H1 (cell line): ENCODE measurements around the gene MOB1B. TPM values are rescaled to one million over a fixed set of nuclear protein-coding genes. Genes with fewer than 3 reads are reported as not detected.

Experiments used
- CTCF ChIA-PET: fragments of 300-600 bp; sonication (Branson Sonifier 250); formaldehyde crosslinking; loops from one replicate; lab custom pipeline; 2021; ENCODE audit not compliant: partially characterized antibody; lab: Charles Lee
- POLR2A ChIA-PET: fragments of 300-600 bp; sonication (Branson Sonifier 250); formaldehyde crosslinking; loops from one replicate; lab custom pipeline; 2021; ENCODE audit warnings: inconsistent platforms; ENCODE audit not compliant: partially characterized antibody; lab: Charles Lee
- DNase-seq, 2 experiments: peaks; one replicate each; pipeline versions ENCODE4 v3.0.0 to v3.0.0-alpha.2; 2010 to 2022; ENCODE audit warnings: low spot score in 2 of 2, low read depth in 1 of 2, mixed read lengths in 1 of 2
- FAIRE-seq: peaks from 2 replicates; lab custom pipeline; 2011; peaks lifted over from hg19 to GRCh38; lab: Jason Lieb, UNC
- H2AFZ ChIP-seq: 2 replicates; pipeline ENCODE4 v1.8.1; 2012; ENCODE audit warnings: low read length, inconsistent platforms
- H2AK5ac ChIP-seq: 2 replicates; pipeline ENCODE4 v1.6.1; 2013; ENCODE audit warnings: low read depth, low read length
- H2BK120ac ChIP-seq: replicated peaks from 2 replicates; pipeline ENCODE3; 2013; ENCODE audit warnings: low read depth, low read length, inconsistent platforms
- H2BK12ac ChIP-seq: 2 replicates; pipeline ENCODE4 v1.6.1; 2013; ENCODE audit warnings: low read depth, low read length
- H2BK15ac ChIP-seq: 2 replicates; pipeline ENCODE4 v1.6.1; 2013; ENCODE audit warnings: low read length
- H2BK20ac ChIP-seq: 2 replicates; pipeline ENCODE4 v1.6.1; 2013; ENCODE audit warnings: low read length
- H2BK5ac ChIP-seq: 2 replicates; pipeline ENCODE4 v1.6.1; 2013; ENCODE audit warnings: low read depth, low read length
- H3K14ac ChIP-seq: 2 replicates; pipeline ENCODE4 v1.6.1; 2013; ENCODE audit warnings: inconsistent platforms; ENCODE audit not compliant: insufficient read length
- H3K18ac ChIP-seq: 2 replicates; pipeline ENCODE4 v1.6.1; 2013; ENCODE audit warnings: low read length; ENCODE audit errors: extremely low read depth
- H3K23ac ChIP-seq: 2 replicates; pipeline ENCODE4 v1.6.1; 2013; ENCODE audit warnings: inconsistent platforms; ENCODE audit not compliant: insufficient read length
- H3K23me2 ChIP-seq: 2 replicates; pipeline ENCODE4 v1.6.1; 2013; ENCODE audit warnings: low read depth, low read length
- H3K27ac ChIP-seq: 2 replicates; pipeline ENCODE4 v1.6.1; 2011; ENCODE audit warnings: low read depth, low read length, inconsistent platforms
- H3K27me3 ChIP-seq, 4 experiments: replicated peaks in 1 of 4; 1 replicate in 1 of 4; 2 replicates in 3 of 4; pipeline versions ENCODE4 v1.6.1 to v1.8.1; 2011 to 2013; ENCODE audit warnings: low read length in 3 of 4, mild to moderate bottlenecking in 3 of 4, inconsistent platforms in 2 of 4, mixed read lengths in 2 of 4, moderate library complexity in 1 of 4; ENCODE audit not compliant: control insufficient read depth in 3 of 4, insufficient read depth in 3 of 4; ENCODE audit errors: extremely low read depth in 1 of 4
- H3K36me3 ChIP-seq, 4 experiments: 2 replicates each; pipeline versions ENCODE4 v1.6.1 to v1.8.1; 2011 to 2013; ENCODE audit warnings: mild to moderate bottlenecking in 4 of 4, low read length in 3 of 4, moderate library complexity in 2 of 4, control low read depth in 1 of 4, inconsistent platforms in 1 of 4; ENCODE audit not compliant: insufficient read depth in 4 of 4, control insufficient read depth in 2 of 4
- H3K4ac ChIP-seq: replicated peaks from 2 replicates; pipeline ENCODE3; 2013; ENCODE audit warnings: low read length, low read depth, mixed read lengths, inconsistent platforms; ENCODE audit not compliant: insufficient read length
- H3K4me1 ChIP-seq, 4 experiments: replicated peaks in 1 of 4; 1 replicate in 1 of 4; 2 replicates in 3 of 4; pipeline versions ENCODE4 v1.6.1 to v1.8.1; 2011 to 2013; ENCODE audit warnings: low read length in 3 of 4, inconsistent platforms in 2 of 4, mixed read lengths in 1 of 4; ENCODE audit not compliant: insufficient read depth in 4 of 4, control insufficient read depth in 3 of 4
- H3K4me2 ChIP-seq, 2 experiments: 2 replicates each; pipeline versions ENCODE4 v1.6.1 to v1.8.1; 2011 to 2013; ENCODE audit warnings: low read depth in 2 of 2, low read length in 2 of 2, control low read depth in 1 of 2, inconsistent platforms in 1 of 2, mild to moderate bottlenecking in 1 of 2; ENCODE audit not compliant: insufficient read depth in 1 of 2
- H3K4me3 ChIP-seq, 4 experiments: fragments of 200-600, 300-600 bp in 1 of 4; sonication (generic), shearing (Covaris generic), sonication (Bioruptor Twin) in 1 of 4; 2 replicates each; pipeline versions ENCODE4 v1.5.1 to v1.8.1; 2011 to 2016; ENCODE audit warnings: low read length in 4 of 4, low read depth in 3 of 4, control low read depth in 2 of 4, inconsistent platforms in 2 of 4, mild to moderate bottlenecking in 2 of 4, mixed read lengths in 1 of 4, moderate library complexity in 1 of 4; ENCODE audit not compliant: insufficient read depth in 2 of 4; ENCODE audit errors: extremely low read depth in 1 of 4
- H3K56ac ChIP-seq: replicated peaks from 2 replicates; pipeline ENCODE3; 2013; ENCODE audit warnings: low read depth, mild to moderate bottlenecking, mixed read lengths, low read length, inconsistent platforms; ENCODE audit not compliant: insufficient read length
- H3K79me1 ChIP-seq: 2 replicates; pipeline ENCODE4 v1.6.1; 2013; ENCODE audit warnings: low read depth, low read length, control low read depth
- H3K79me2 ChIP-seq, 2 experiments: 2 replicates each; pipeline versions ENCODE4 v1.6.1 to v1.8.1; 2012 to 2013; ENCODE audit warnings: low read length in 2 of 2, mild to moderate bottlenecking in 2 of 2, inconsistent platforms in 1 of 2; ENCODE audit not compliant: insufficient read depth in 2 of 2, control insufficient read depth in 1 of 2
- H3K9ac ChIP-seq, 4 experiments: replicated peaks in 1 of 4; 1 replicate in 1 of 4; 2 replicates in 3 of 4; pipeline versions ENCODE4 v1.6.1 to v1.8.1; 2011 to 2013; ENCODE audit warnings: low read depth in 3 of 4, low read length in 3 of 4, control low read depth in 2 of 4, mild to moderate bottlenecking in 2 of 4, moderate library complexity in 2 of 4, inconsistent platforms in 1 of 4; ENCODE audit errors: extremely low read depth in 1 of 4
- H3K9me3 ChIP-seq, 2 experiments: 2 replicates each; pipeline versions ENCODE4 v1.6.1 to v1.8.1; 2012 to 2013; ENCODE audit warnings: mild to moderate bottlenecking in 2 of 2, moderate library complexity in 2 of 2, control low read depth in 1 of 2, inconsistent platforms in 1 of 2, low read depth in 1 of 2, low read length in 1 of 2, mixed read lengths in 1 of 2; ENCODE audit not compliant: insufficient read depth in 2 of 2
- H4K20me1 ChIP-seq, 2 experiments: replicated peaks in 1 of 2; 2 replicates each; pipeline versions ENCODE3 to v1.8.1; 2011 to 2013; ENCODE audit warnings: inconsistent platforms in 2 of 2, low read length in 2 of 2, mild to moderate bottlenecking in 1 of 2; ENCODE audit not compliant: insufficient read depth in 2 of 2, control insufficient read depth in 1 of 2
- H4K5ac ChIP-seq: 2 replicates; pipeline ENCODE4 v1.6.1; 2013; ENCODE audit warnings: low read length, low read depth, mixed read lengths, inconsistent platforms; ENCODE audit not compliant: insufficient read length
- H4K8ac ChIP-seq: 2 replicates; pipeline ENCODE4 v1.8.0; 2013; ENCODE audit warnings: mild to moderate bottlenecking, moderate library complexity, low read length, inconsistent platforms; ENCODE audit not compliant: insufficient read depth; ENCODE audit errors: extremely low read depth
- H4K91ac ChIP-seq: replicated peaks from 2 replicates; pipeline ENCODE3; 2013; ENCODE audit warnings: low read length, mixed read lengths, inconsistent platforms; ENCODE audit not compliant: insufficient read length
- BRCA1 ChIP-seq: IDR thresholded peaks from 2 replicates; pipeline ENCODE4 v1.6.1; 2012; ENCODE audit warnings: low read depth, low read length, improper control_type of control experiment
- CBX8 ChIP-seq: fragments of 300-800, 300-1000 bp; sonication (generic); IDR thresholded peaks from 2 replicates; pipeline ENCODE4 v1.7.1; 2016; ENCODE audit warnings: low read depth, low read length, borderline replicate concordance
- CREB1 ChIP-seq: IDR thresholded peaks from 2 replicates; pipeline ENCODE4 v1.6.1; 2012; ENCODE audit warnings: inconsistent platforms
- CTBP2 ChIP-seq: IDR thresholded peaks from 2 replicates; pipeline ENCODE4 v1.7.0; 2011; ENCODE audit warnings: borderline replicate concordance, mild to moderate bottlenecking, moderate library complexity, mixed read lengths, low read length; ENCODE audit not compliant: insufficient read depth, insufficient read length
- EGR1 ChIP-seq: IDR thresholded peaks from 2 replicates; pipeline ENCODE4 v1.6.1; 2011; ENCODE audit warnings: low read depth, low read length, borderline replicate concordance
- GTF2F1 ChIP-seq: IDR thresholded peaks from 2 replicates; pipeline ENCODE4 v1.6.1; 2012; ENCODE audit warnings: low read depth, low read length, improper control_type of control experiment, borderline replicate concordance
- HDAC6 ChIP-seq: IDR thresholded peaks from one replicate; pipeline ENCODE4 v1.7.1; 2012; ENCODE audit warnings: low read depth, mild to moderate bottlenecking, inconsistent platforms, low read length, moderate library complexity
- JUN ChIP-seq: IDR thresholded peaks from 2 replicates; pipeline ENCODE4 v1.6.1; 2011; ENCODE audit warnings: low read depth, mild to moderate bottlenecking, improper control_type of control experiment, low read length
- POU5F1 ChIP-seq: IDR thresholded peaks from 2 replicates; pipeline ENCODE4 v1.6.1; 2011; ENCODE audit warnings: low read depth, mild to moderate bottlenecking, low read length, moderate library complexity
- RFX5 ChIP-seq: IDR thresholded peaks from 2 replicates; pipeline ENCODE4 v1.6.1; 2011; ENCODE audit warnings: low read depth, low read length, improper control_type of control experiment, borderline replicate concordance
- TAF1 ChIP-seq: IDR thresholded peaks from 2 replicates; pipeline ENCODE4 v1.6.1; 2011; ENCODE audit warnings: mild to moderate bottlenecking, low read depth, low read length
- WGBS, 2 experiments: shearing (Covaris generic) in 1 of 2; methylation state at CpG; one replicate each; pipeline versions ENCODE4 v1.1.6 to v1.1.7; 2013 to 2015; ENCODE audit warnings: low lambda C conversion rate in 2 of 2, mixed read lengths in 2 of 2, inconsistent platforms in 1 of 2, low coverage in 1 of 2, missing lambda C conversion rate in 1 of 2; ENCODE audit not compliant: insufficient replicate concordance in 2 of 2, insufficient coverage in 1 of 2, insufficient read length in 1 of 2; ENCODE audit errors: extremely low coverage in 1 of 2, missing lambda C conversion rate in 1 of 2; 5-methylcytosine and 5-hydroxymethylcytosine counted together
- polyA plus RNA-seq, 7 experiments: library from polyadenylated mRNA; depleted of rRNA in 3 of 7; stranded (reverse) in 5 of 7; unstranded in 2 of 7; fragments of >200 nt in 5 of 7; fragments of 200-250 nt in 2 of 7; gene quantifications; 1 replicate in 5 of 7; 2 replicates in 1 of 7; 4 replicates in 1 of 7; pipeline versions ENCODE4 v1.2.1 to v1.2.3, GENCODE V29; 2011 to 2013; ENCODE audit warnings: missing spikeins in 2 of 7, mixed read lengths in 2 of 7
- total RNA-seq: library from RNA; stranded (reverse); fragmentation: NEBNext Ultra II Directional; extraction: Animal tissue kit (Norgen Biotek cat#: 25700); gene quantifications from 2 replicates; pipeline ENCODE4 v1.2.1, GENCODE V29; 2021
- TF ChIP-seq, protein P1 (sequence below): IDR thresholded peaks from 2 replicates; pipeline ENCODE4 v1.6.1; 2012; ENCODE audit warnings: inconsistent platforms

Gene MOB1B
- total and polyA plus RNA-seq, 2 of the 8 experiments (the other 6 are each of a cell fraction or from before 2014, with no cell fraction given) = 3.8 to 33.5 TPM

DNA sequence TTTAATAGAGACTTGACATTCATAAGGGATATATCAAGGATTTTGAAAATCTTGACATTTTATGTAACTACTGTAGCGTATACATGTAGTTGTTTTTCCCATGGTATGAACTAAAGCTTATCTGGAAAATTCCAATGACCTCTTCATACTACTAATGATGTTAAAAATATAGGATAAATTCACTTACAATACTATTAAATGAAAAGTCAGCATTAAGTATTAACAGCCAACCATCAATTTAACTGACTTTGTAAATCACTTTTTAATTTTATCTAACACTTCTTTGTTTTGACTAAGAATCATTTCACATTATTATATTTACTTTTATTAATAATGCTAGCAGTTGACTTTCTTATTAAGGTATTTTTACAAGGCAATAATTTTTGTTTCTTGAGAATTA, 125.4 kb downstream of the MOB1B start:
- Histone ChIP-seq H2BK5ac (no peak overlapping the region), H3K4me1 (no peaks in the 10 kb centered on the region; a peak in 1 of 7 replicates), H3K14ac (no peak overlapping the region), H4K5ac (no peak overlapping the region), H4K8ac (no peak overlapping the region), H3K27me3 (no peaks in the 10 kb centered on the region), H3K9me3 (no peaks in the 10 kb centered on the region), H2AFZ (no peak overlapping the region), H3K56ac (no peak overlapping the region), H3K79me1 (no peaks in the 10 kb centered on the region), H3K4me2 (no peak overlapping the region), H3K4ac (no peak overlapping the region), H3K23ac (no peak overlapping the region), H4K91ac (no peak overlapping the region), H3K9ac (no peak overlapping the region), H3K4me3 (no peak overlapping the region), H2AK5ac (no peak overlapping the region), H2BK120ac (no peak overlapping the region), H3K36me3 (peaks cover 2 to 61% (median 6%) of the 10 kb centered on the region in 4 experiments; a peak in 5 of 8 replicates), H3K18ac (no peak overlapping the region), H2BK15ac (no peak overlapping the region), H2BK20ac (no peak overlapping the region), H2BK12ac (no peak overlapping the region), H3K23me2 (no peaks in the 10 kb centered on the region), H3K27ac (no peak overlapping the region), H3K79me2 (no peaks in the 10 kb centered on the region), H4K20me1 (no peaks in the 10 kb centered on the region)
- ChIA-PET POLR2A (interaction anchor here (1.1 to 1.2 kb wide), 2 partner anchors 23 to 183 kb away, joined by 3 read pairs; no protein-coding TSS in a partner anchor), CTCF (interaction anchor here (1.0 to 1.8 kb wide), 2 partner anchors 19 to 23 kb away, joined by 3 to 4 read pairs; no protein-coding TSS in a partner anchor)
- 85% methylated on average over 1 of the region's 1 CpG; no CpG with 5 or more reads in 1 of the 2 experiments for WGBS, 2 experiments
- TF ChIP-seq POU5F1 (no peak), CTBP2 (no peak), GTF2F1 (no peak), BRCA1 (no peak), EGR1 (no peak), JUN (no peak), TAF1 (no peak), RFX5 (no peak), CREB1 (no peak), CBX8 (no peak), HDAC6 (no peak)
- TF ChIP-seq, protein P1, sequence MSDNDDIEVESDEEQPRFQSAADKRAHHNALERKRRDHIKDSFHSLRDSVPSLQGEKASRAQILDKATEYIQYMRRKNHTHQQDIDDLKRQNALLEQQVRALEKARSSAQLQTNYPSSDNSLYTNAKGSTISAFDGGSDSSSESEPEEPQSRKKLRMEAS = no peak
- no peak for FAIRE-seq
- no peak for DNase-seq
